ENCODE results near the gene MYRF. TPM values are rescaled to one million over a fixed set of nuclear protein-coding genes. Genes with fewer than 3 reads are reported as not detected.

The MYRF gene
- total RNA-seq, 1 donor from 2014 or later, result 1.9 TPM

- no peak overlapping the region for H3K27ac ChIP-seq
- peaks cover 13% of the 10 kb centered on the region for H3F3A ChIP-seq (ENCODE audit: low read depth)
- no peaks in the 10 kb centered on the region for H3K36me3 ChIP-seq
- H3K27me3 ChIP-seq, result peaks cover 9% of the 10 kb centered on the region
- no peaks in the 10 kb centered on the region for H3K9me3 ChIP-seq (ENCODE audit: low read depth)
- TF ChIP-seq EZH2 (IDR thresholded peaks at IDR 0.05) (no peak), EZH2phosphoT487 (IDR thresholded peaks at IDR 0.05) (no peak)
- H3K36me3 Mint-ChIP-seq, result no peaks in the 10 kb centered on the region
- H3K4me1 ChIP-seq, result peaks cover 19% of the 10 kb centered on the region
- no peak for DNase-seq (ENCODE audit: low spot score)
- H2AFZ ChIP-seq (replicated peaks), result no peak overlapping the region
- no peak overlapping the region for H3K4me3 ChIP-seq
- H3K9ac ChIP-seq, result no peak overlapping the region
- H3K4me2 ChIP-seq, result no peak overlapping the region
- peaks cover 40% of the 10 kb centered on the region for H3K4me1 Mint-ChIP-seq
- no peak overlapping the region for H3K4me3 Mint-ChIP-seq
- no peaks in the 10 kb centered on the region for H3K79me2 ChIP-seq (ENCODE audit: low read depth)
- no peaks in the 10 kb centered on the region for H3K9me3 Mint-ChIP-seq
- H3K27me3 Mint-ChIP-seq (ENCODE audit: insufficient read depth, low read depth), result peaks cover 15% of the 10 kb centered on the region
- peak overlapping the region; percentile 24 for H3K27ac Mint-ChIP-seq
- no peaks in the 10 kb centered on the region for H4K20me1 ChIP-seq (ENCODE audit: low read depth)
Observed at GRCh38 chr11:61746442-61747191, 5.8 kb upstream of the MYRF start.

DNA sequence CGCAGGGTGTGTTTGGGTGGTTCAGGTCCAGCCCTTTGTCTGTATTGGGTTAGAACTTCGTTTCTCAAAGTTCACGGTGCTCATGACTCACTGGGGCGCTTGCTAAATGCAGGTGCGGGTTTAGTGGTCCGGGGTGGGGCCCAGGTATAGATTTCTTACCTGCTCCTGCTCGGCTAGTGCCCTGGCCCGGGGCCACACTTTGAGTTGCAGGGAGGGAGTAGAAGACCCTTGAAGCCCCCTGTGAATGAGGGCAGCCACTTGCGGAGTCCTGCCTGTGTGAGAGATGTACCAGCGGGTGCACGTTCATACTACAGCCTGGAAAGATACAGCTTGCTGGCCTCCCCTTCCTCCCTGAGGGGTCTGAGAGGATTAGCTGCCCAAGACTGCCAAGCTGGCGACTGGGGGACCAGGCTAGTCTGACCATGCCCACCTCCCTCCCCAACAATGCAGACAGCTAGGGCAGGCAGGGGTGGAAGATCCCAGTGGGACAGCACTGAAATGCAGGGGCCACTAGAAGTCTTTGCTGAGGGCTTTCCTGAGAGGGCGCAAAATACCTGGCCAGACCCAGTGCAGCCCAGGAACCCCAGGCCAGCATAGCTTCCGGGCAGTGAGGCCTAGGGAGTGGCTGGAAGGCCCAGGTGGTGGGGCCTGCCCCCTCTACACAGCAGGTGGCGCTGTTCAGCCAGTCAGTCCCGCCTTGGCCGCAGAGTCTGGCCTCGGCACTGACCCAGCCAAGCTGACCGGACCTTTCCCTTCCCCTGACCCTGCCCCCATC, 5.1 kb upstream of the MYRF start:
- no peaks in the 10 kb centered on the region for H3K36me3 ChIP-seq
- no peaks in the 10 kb centered on the region for H4K20me1 ChIP-seq (ENCODE audit: low read depth)
- H3K4me2 ChIP-seq, result no peak overlapping the region
- H3K27me3 ChIP-seq, result peaks cover 15% of the 10 kb centered on the region
- H3K4me1 Mint-ChIP-seq, result peaks cover 39% of the 10 kb centered on the region
- TF ChIP-seq, protein P1, sequence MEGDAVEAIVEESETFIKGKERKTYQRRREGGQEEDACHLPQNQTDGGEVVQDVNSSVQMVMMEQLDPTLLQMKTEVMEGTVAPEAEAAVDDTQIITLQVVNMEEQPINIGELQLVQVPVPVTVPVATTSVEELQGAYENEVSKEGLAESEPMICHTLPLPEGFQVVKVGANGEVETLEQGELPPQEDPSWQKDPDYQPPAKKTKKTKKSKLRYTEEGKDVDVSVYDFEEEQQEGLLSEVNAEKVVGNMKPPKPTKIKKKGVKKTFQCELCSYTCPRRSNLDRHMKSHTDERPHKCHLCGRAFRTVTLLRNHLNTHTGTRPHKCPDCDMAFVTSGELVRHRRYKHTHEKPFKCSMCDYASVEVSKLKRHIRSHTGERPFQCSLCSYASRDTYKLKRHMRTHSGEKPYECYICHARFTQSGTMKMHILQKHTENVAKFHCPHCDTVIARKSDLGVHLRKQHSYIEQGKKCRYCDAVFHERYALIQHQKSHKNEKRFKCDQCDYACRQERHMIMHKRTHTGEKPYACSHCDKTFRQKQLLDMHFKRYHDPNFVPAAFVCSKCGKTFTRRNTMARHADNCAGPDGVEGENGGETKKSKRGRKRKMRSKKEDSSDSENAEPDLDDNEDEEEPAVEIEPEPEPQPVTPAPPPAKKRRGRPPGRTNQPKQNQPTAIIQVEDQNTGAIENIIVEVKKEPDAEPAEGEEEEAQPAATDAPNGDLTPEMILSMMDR (IDR thresholded peaks at IDR 0.05), result peak; percentile 85
- no peak for TF ChIP-seq EZH2phosphoT487 (IDR thresholded peaks at IDR 0.05)
- TF ChIP-seq EZH2 (IDR thresholded peaks at IDR 0.05), result no peak
- H3K4me3 ChIP-seq, result no peak overlapping the region
- H3K27ac Mint-ChIP-seq, result no peak overlapping the region
- H3K9me3 Mint-ChIP-seq, result no peaks in the 10 kb centered on the region
- H3K9me3 ChIP-seq (ENCODE audit: low read depth), result no peaks in the 10 kb centered on the region
- H3F3A ChIP-seq (ENCODE audit: low read depth), result peaks cover 13% of the 10 kb centered on the region
- DNase-seq (ENCODE audit: low spot score), result peak; percentile 88
- no peak overlapping the region for H3K4me3 Mint-ChIP-seq
- H3K27ac ChIP-seq, result no peak overlapping the region
- H3K36me3 Mint-ChIP-seq, result no peaks in the 10 kb centered on the region
- peaks cover 17% of the 10 kb centered on the region for H3K27me3 Mint-ChIP-seq (ENCODE audit: insufficient read depth, low read depth)
- no peak overlapping the region for H2AFZ ChIP-seq (replicated peaks)
- no peak overlapping the region for H3K9ac ChIP-seq
- H3K79me2 ChIP-seq (ENCODE audit: low read depth), result no peaks in the 10 kb centered on the region
- H3K4me1 ChIP-seq, result peaks cover 19% of the 10 kb centered on the region

GRCh38 chr11:61747967-61748285, 4.5 kb upstream of the MYRF start:
- peaks cover 18% of the 10 kb centered on the region for H3K27me3 Mint-ChIP-seq (ENCODE audit: insufficient read depth, low read depth)
- peaks cover 20% of the 10 kb centered on the region for H3K27me3 ChIP-seq
- H3F3A ChIP-seq (ENCODE audit: low read depth), result peaks cover 13% of the 10 kb centered on the region
- no peaks in the 10 kb centered on the region for H3K79me2 ChIP-seq (ENCODE audit: low read depth)
- TF ChIP-seq EZH2phosphoT487 (IDR thresholded peaks at IDR 0.05), result no peak
- no peak for TF ChIP-seq EZH2 (IDR thresholded peaks at IDR 0.05)
- TF ChIP-seq, protein P1 (IDR thresholded peaks at IDR 0.05), result no peak
- no peaks in the 10 kb centered on the region for H3K36me3 ChIP-seq
- no peak for DNase-seq (ENCODE audit: low spot score)
- H3K27ac ChIP-seq, result no peak overlapping the region
- H3K4me2 ChIP-seq, result no peak overlapping the region
- H3K27ac Mint-ChIP-seq, result no peak overlapping the region
- H3K9me3 Mint-ChIP-seq, result no peaks in the 10 kb centered on the region
- H3K4me1 Mint-ChIP-seq, result peaks cover 40% of the 10 kb centered on the region
- H3K4me3 Mint-ChIP-seq, result no peak overlapping the region
- H2AFZ ChIP-seq (replicated peaks), result no peak overlapping the region
- H4K20me1 ChIP-seq (ENCODE audit: low read depth), result no peaks in the 10 kb centered on the region
- H3K4me1 ChIP-seq, result peaks cover 22% of the 10 kb centered on the region
- no peak overlapping the region for H3K9ac ChIP-seq
- no peaks in the 10 kb centered on the region for H3K9me3 ChIP-seq (ENCODE audit: low read depth)
- H3K36me3 Mint-ChIP-seq, result no peaks in the 10 kb centered on the region
- H3K4me3 ChIP-seq, result no peak overlapping the region

All from neural progenitor cell (in vitro differentiated cells).